Natural killer cell treated with Interleukin-12 subunit alpha and Interleukin-12 subunit beta and Interleukin-15 and Interleukin-18, amount 100 ng/mL, for 72 hours (primary cell): ENCODE results near the gene AKAP13. TPM values are rescaled to one million over a fixed set of nuclear protein-coding genes. Genes with fewer than 3 reads are reported as not detected.
"Not testable (repeated sequence)": the region's sequence is repeated elsewhere in the genome, so short reads cannot be mapped to it uniquely, and the experiment has no call there.

ENCODE experiments used
- ATAC-seq, 2 donors: fragments of 150-1000 bp; cut with Tn5 transposase in 1 of 2; sonication (Bioruptor Pico), chemical (Tn5 transposase) in 1 of 2; 2 replicates each; pipeline ENCODE4 v1.10.0; 2021
- DNase-seq: peaks from one replicate; pipeline ENCODE4 v3.0.0; 2022; ENCODE audit warnings: low spot score
- H3K27ac Mint-ChIP-seq, 2 donors: 1 replicate in 1 of 2; 2 replicates in 1 of 2; pipeline ENCODE4 v1.8.0; 2022; ENCODE audit warnings: mixed read lengths in 2 of 2, mild to moderate bottlenecking in 1 of 2, moderate library complexity in 1 of 2
- H3K27me3 Mint-ChIP-seq, 2 donors: 1 replicate in 1 of 2; 2 replicates in 1 of 2; pipeline ENCODE4 v1.8.0; 2022; ENCODE audit warnings: mixed read lengths in 2 of 2
- H3K36me3 Mint-ChIP-seq: one replicate; pipeline ENCODE4 v1.8.0; 2022; ENCODE audit warnings: mixed read lengths
- H3K4me1 Mint-ChIP-seq, 2 donors: 1 replicate in 1 of 2; 2 replicates in 1 of 2; pipeline ENCODE4 v1.8.0; 2022; ENCODE audit warnings: low read depth in 2 of 2, mixed read lengths in 2 of 2, mild to moderate bottlenecking in 1 of 2
- H3K4me3 Mint-ChIP-seq: one replicate; pipeline ENCODE4 v1.8.0; 2022; ENCODE audit warnings: mixed read lengths
- H3K9me3 Mint-ChIP-seq: 2 replicates; pipeline ENCODE4 v1.8.0; 2022; ENCODE audit warnings: mixed read lengths
- total RNA-seq, 2 donors: library from RNA; stranded (reverse); gene quantifications; one replicate each; pipeline ENCODE4 v1.2.3, GENCODE V29; 2022

Gene AKAP13
- total RNA-seq, 2 donors from 2014 or later: 142 to 176 TPM

- ATAC-seq (no peak), DNase-seq (no peak)
- Mint-ChIP-seq H3K9me3 (no peaks in the 10 kb centered on the region), H3K4me3 (no peak overlapping the region), H3K27ac (no peak overlapping the region), H3K4me1 (peaks cover 31 to 38% of the 10 kb centered on the region in 2 donors), H3K27me3 (peaks cover 0 to 9% of the 10 kb centered on the region in 2 donors), H3K36me3 (no peaks in the 10 kb centered on the region)
These were observed 411.8 kb downstream of the AKAP13 start for GRCh38 chr15:85792102-85792731.

DNA sequence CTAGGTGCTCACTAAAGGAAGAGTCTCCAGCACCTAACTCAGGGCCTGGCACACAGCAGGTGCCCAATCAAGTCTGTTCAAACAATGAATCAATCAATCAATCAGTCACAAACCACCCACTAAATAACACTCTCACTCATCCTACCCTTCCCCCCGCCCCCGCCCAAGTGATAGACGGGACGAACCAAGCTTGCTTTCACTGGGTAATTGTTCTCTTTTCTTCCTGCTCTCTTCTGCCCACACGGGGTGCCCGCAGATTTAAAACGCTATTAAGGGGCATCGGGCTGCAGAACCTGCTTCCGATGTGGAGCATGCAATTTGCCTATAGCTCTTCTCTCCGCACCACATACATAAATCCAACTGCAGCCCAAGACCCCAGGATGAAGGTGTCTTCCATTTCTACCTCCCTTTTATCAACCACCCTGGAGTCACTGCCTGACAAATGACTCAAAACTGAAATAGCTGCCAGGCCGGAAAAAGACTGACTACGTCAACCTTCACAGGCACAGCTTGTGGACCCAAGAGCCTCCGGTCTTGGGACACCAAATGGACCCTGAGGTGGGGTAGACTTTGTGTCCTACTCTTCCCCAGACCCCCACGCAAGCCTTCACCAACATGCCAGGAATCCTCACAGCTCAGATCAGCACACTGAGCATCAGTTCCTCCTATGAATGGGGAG is 412.6 kb downstream of the AKAP13 start:
- ATAC-seq: no peak
- no peak for DNase-seq
- Mint-ChIP-seq H3K9me3 (no peaks in the 10 kb centered on the region), H3K27me3 (peaks cover 0 to 9% of the 10 kb centered on the region in 2 donors), H3K27ac (peak overlapping the region; percentile 21 to 84), H3K36me3 (no peaks in the 10 kb centered on the region), H3K4me3 (peak overlapping the region; percentile 92), H3K4me1 (peaks cover 31 to 34% of the 10 kb centered on the region in 2 donors)

GRCh38 chr15:85793641-85794597 is 413.5 kb downstream of the AKAP13 start:
- no peaks in the 10 kb centered on the region for H3K9me3 Mint-ChIP-seq

DNA sequence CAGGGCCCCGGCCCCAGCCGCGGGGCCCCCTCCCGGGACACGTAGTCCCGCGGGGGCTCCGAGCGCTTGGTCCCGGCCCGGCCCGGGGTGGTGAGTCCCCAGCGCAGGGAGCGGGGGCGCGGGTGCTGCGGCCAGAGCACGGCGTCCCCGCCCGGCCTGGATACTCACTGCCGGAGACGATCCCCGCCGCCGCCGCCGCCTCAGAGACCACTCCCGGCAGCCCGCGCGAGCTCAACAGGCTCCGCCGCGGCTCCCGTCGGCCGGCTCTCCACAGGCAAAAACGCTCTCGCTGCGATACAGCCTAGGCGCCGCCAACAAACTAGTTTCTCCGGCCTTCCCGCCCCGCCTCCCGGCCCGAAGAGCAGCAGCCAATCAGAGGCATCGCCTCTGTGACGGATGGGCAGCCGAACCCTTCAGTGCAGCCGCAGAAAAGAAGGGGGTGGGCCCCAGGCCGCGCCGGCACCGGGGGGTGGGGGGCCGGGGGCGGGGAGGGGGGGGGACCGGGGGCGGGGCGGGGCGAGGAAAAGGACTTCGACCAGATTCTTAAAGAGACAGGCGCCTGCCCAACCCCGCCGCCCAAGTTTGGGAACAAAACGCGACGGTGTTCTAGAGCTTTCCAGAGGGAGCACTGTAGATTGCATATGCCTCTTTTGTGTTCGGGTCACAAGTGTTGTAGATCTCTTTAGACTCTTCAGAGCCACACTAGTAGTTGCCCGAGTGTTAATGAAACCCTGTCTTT is 414.4 kb downstream of the AKAP13 start, which contains the start of gene KLHL25:
KLHL25 (minus strand) TSS at position 328 of the 739 bp plus-strand sequence. CDS start 25,115 bp downstream, outside the sequence.
- ATAC-seq: peak; percentile 97 to 99
- peak within 1 kb of the TSS; percentile 21 to 84 for H3K27ac Mint-ChIP-seq
- peak within 1 kb of the TSS; percentile 92 for H3K4me3 Mint-ChIP-seq
- DNase-seq: peak; percentile 96
- no peaks in the 10 kb centered on the region for H3K9me3 Mint-ChIP-seq
- H3K27me3 Mint-ChIP-seq: peaks cover 9 to 11% of the 10 kb centered on the region in 2 donors
- no peaks in the 10 kb centered on the region for H3K36me3 Mint-ChIP-seq
- H3K4me1 Mint-ChIP-seq: peaks cover 30 to 31% of the 10 kb centered on the region in 2 donors

More at GRCh38 chr15:85793641-85794597, 413.5 kb downstream of the AKAP13 start:
- ATAC-seq (peak; percentile 56 to 73), DNase-seq (no peak)
- Mint-ChIP-seq H3K4me3 (peak overlapping the region; percentile 92), H3K36me3 (no peaks in the 10 kb centered on the region), H3K4me1 (peaks cover 31 to 34% of the 10 kb centered on the region in 2 donors), H3K27me3 (peaks cover 7 to 9% of the 10 kb centered on the region in 2 donors), H3K27ac (peak overlapping the region; percentile 21 to 84)

- Mint-ChIP-seq H3K27ac (peak overlapping the region; percentile 10 to 55), H3K9me3 (no peaks in the 10 kb centered on the region), H3K27me3 (peaks cover 11 to 12% of the 10 kb centered on the region in 2 donors), H3K4me1 (peaks cover 26 to 31% of the 10 kb centered on the region in 2 donors), H3K4me3 (peak overlapping the region; percentile 92), H3K36me3 (no peaks in the 10 kb centered on the region)
- ATAC-seq: no peak
- no peak for DNase-seq
These were observed 415.2 kb downstream of the AKAP13 start for GRCh38 chr15:85795337-85796305.

DNA sequence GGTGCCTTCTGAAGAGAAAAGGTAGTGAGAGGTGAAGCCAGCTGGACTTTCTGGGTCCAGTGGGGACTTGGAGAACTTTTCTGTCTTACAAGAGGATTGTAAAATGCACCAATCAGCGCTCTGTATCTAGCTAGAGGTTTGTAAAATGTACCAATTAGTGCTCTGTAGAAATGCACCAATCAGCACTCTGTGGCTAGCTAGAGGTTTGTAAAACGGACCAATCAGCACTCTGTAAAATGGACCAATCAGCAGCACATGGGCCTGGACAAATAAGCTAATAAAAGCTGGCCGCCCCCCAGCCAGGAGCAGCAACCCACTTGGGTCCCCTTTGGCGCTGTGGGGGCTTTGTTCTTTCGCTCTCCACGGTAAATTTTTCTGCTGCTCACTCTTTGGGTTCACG is 416.0 kb downstream of the AKAP13 start:
- peak overlapping the region; percentile 92 for H3K4me3 Mint-ChIP-seq
- H3K9me3 Mint-ChIP-seq: not testable (repeated sequence)
- H3K4me1 Mint-ChIP-seq: peaks cover 26 to 28% of the 10 kb centered on the region in 2 donors

More for the DNA sequence above, 416.0 kb downstream of the AKAP13 start:
- not testable (repeated sequence) for ATAC-seq, H3K27ac Mint-ChIP-seq, DNase-seq, H3K36me3 Mint-ChIP-seq
- H3K27me3 Mint-ChIP-seq: peaks cover 11 to 12% of the 10 kb centered on the region in 2 donors
